Measurements from ENCODE around the gene MTFR1L.

The MTFR1L gene

DNA sequence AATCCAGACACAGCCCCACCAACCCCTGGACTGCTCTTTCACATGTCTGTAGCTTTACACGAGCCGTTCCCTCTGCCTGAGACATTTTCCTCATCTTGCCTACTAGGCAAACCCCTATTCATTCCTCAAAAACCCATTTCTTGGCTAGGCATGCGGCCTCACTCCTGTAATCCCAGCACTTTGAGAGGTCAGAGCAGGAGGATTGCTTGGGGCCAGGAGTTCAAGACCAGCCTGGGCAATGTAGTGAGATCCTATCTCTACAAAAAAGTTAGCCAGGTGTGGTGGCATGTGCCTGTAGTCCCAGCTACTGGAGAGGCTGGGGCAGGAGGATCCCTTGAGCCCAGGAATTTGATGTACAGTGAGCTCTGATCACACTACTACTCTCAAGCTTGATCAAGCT, 44.7 kb downstream of the MTFR1L start:
- no peak for DNase-seq

DNA sequence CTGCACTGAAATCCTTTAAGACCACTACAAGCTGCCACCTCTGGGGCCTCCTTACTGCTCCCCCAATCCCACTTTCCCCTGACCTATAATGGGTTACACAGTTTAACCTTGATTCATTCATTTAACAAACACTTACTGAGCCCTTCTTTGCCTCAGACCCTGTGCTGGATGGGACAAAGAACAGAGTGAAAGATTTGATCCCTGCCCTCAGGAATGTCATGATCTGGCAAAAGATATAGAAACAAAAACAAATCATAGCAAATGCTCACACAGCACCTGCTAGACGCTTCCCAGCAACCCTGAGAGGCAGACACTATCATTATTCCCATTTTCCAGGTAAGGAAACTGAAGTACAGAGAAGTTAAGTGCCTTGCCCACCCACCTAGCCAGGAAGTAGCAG, 46.5 kb downstream of the MTFR1L start:
- no peak for DNase-seq

DNA sequence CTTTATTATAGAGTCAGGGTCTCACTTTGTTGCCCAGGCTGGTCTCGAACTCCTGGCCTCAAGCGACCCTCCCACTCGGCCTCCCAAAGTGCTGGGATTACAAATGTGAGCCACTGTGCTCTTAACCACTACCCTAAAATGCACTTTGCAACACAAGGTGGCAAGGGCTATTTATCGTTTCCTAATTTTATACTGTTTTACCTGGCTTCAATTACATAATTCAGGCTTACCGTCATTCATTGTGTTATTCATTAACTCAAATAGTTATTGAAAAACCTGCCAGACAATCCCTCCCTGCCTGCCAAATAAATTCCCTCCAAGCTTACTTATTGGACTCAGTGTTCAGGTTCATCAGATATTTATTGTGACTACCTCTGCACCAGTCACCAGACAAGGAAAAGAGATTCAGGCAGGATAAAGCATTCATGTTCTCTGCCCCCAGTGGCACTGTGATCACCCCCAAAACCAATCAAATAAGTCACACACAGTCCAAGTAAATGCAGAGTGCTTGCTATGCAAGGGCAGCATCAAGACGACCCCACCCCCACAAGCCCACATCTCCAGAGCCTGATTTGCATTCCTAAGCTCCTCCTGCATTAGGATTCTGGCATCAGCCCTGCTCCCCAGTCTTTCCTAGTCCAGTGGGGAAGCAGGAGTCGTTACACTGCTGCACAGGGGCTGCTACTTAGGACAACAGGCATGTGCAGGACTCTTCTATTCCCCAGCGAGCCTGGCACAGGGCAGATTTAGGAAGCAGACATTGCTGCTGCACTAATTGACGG, 47.6 kb downstream of the MTFR1L start:
- DNase-seq: no peak

DNA sequence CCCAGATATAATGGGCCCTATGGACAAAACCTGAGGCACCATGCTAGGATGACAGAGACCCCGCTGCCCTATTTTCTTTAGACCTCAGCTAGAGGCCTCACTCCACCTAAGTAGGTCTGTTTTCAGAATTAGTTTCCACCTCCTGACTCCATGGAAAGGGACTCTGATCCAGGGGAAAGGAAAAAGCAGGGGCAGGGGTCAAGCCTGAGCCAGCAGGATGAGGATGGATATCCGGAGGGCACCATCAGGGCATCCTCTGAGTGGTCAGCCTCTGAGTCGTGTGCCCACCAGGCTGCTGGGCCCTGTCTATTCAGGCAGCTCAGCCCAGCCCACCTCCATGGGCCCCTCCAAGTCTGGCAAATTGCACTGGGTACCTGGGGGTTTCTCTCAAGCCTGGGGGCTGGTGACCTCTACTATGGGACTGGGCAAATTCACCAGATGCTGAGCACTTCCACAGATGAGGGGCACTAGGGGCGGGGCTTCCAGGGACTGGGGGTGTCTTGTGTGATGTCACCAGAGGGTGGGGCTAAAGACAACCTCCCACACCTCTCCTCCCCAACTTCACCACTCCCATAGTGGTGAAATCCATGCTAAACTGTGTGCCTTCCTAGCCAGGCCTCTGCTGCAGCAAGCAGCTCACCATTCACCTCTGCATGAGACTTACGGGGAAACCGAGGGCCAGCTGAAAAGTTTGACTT, 50.3 kb downstream of the MTFR1L start:
- no peak for DNase-seq

DNA sequence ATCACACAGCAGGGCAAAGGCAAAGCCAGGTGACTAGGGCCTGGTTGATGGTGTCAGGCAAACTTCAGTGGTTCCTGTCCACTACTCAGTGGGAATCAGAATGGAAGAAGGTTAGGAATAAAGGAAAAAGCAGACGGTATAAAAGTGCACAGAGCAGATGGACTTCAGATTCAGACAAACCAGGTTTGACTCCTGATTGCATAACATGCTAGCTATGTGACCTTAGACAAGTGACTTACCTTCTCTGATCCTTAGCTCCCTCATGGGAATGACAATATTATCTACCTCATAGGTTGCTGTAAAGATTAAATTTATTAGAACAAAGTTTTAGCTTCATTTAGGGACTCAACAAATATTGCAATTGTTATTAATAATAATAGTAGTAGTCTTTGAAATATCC, 50.9 kb downstream of the MTFR1L start:
- no peak for DNase-seq

DNA sequence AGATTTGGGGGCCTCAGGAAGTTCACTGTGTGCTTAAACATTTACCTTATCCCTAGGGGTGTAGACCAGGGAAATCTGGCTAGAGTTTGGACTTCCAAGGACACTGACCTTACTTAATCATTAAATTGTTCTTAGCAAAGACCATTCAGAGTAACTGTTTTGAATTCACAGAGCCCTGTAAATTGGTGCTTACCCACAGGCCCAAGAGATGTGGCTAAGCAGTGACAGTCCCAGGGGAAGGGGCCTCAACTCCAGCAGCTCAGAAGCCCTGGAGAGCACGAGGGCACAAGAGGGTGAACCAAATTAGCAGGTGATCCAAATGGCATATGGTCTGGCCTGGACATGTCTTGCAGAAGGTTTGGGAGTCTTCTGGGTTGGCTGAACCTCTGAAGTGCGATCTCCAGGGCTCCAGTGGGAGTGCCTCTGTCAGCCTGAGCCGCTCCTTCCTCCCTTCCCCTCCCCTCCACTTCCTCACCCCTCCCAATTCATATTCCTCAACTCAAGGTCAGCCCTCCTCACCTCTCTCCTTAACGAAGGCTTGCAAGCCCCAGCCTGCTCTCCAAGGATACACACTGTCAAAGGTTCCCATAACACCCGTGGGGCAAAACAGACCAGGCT, 51.4 kb downstream of the MTFR1L start:
- no peak for DNase-seq

DNA sequence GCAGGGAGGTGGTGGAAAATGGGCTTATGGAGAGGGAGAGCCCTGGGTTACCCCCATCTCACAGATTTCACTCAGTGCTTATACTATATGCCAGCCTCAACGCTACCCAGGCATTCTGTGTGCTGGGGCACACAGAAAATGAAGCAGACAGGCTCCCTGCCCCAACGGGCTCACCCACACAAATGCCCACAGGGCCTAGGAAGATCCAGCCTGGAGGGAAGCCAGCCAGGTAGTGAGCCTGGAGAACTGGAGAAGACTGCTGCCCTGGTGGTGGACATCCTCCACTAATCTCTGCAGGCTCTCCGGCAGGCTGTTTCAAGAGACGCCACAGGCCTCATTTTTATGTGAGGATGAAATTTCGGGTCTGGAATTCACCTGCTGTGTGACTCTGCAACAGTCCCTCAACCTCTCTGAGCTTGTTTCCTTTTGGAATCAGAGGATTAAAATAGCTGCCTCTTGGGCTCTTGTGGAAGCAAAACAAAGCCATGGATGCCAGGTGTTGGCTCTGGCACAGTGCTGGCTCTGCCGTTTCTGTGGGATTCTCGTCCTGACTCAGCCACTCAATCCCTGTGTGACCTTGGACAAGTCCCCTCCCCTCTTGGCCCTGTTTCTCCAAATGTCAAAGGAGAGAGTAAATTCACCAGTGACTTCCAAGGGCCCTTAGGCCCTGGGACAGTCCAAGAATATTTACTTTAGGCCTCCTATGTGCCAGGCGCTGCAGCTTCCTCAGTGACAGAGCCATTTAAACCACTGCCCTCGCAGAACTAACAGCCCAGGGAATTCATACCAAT, 52.1 kb downstream of the MTFR1L start:
- no peak for DNase-seq

DNA sequence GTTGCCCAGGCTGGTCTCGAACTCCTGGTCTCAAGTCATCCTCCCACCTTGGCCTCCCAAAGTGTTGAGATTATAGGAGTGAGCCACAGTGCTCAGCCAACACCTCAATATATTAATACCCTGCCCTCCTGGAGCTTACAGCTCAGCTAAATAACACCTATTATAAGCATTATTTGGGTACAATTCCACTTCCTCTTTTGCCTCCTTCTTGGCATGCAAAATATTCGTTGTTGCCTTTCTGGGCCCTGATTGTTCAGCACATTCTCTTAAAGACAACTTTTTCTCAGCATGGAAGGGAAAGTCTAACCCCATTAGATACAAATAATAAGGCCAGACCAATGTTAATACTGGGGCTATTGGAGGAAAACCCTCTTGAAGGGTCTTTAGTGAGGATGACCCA, 53.0 kb downstream of the MTFR1L start:
- DNase-seq: no peak

DNA sequence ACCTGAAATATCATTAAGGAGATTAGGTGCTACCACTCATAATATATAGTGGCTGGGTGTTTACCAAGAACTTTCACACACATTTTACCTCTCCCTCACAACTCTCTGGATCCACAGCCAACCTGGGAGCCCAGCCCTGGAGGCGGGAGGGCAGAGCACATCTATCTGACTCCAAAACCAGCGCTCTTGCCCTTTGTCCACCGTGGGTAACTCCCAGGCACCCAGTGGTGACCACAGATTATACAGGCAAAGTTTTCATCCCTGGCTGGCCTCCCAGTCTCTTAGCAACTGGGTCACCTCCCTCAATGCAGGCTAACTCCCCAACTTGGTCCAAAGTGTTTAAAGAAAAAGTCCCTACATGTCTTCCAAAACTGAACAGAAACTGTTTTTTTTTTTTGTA, 53.4 kb downstream of the MTFR1L start:
- no peak for DNase-seq

DNA sequence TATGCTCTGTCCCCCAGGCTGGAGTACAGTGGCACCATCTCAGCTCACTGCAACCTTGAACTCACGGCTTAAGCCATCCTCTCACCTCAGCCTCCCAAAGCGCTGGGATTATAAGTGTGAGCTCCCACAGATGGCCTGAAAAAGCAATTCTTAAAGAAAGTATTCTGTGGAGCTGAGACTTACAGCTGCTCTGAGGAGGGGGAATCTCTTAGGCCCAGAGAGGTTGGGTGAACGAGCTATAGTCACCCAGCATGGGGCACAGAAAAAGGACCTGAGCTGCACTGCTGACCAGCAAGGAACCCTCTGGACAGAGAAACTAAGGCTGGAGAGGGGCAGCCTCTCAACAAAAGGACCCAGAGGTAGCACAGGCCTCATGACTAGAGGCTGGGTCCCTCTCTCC, 54.5 kb downstream of the MTFR1L start:
- DNase-seq: no peak

DNA sequence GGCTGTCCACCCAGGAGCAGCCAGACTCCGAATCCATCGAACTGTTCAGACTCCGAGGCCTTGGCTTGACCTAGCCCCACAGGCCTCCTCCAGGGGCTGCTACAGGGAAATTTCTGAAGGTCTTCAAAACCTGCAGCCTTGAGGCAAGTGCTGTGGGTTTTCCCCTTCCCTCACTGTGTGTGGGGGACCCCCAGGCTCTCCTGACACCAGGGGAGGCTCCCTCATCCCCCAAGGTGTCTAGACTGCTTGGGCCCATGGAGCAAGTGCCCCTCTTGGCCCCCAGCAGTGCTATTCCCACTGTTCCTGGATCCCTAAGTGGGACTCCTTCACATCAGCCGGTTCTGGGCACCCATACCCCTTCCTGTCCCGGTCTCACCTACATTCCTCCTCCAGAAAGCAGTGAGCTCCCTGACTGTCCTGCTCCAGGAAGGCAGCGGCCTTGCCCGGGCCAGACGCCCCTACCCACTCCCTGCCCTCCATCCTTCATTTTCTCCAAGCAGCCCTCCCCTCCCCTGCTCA, 54.9 kb downstream of the MTFR1L start:
- DNase-seq: no peak

DNA sequence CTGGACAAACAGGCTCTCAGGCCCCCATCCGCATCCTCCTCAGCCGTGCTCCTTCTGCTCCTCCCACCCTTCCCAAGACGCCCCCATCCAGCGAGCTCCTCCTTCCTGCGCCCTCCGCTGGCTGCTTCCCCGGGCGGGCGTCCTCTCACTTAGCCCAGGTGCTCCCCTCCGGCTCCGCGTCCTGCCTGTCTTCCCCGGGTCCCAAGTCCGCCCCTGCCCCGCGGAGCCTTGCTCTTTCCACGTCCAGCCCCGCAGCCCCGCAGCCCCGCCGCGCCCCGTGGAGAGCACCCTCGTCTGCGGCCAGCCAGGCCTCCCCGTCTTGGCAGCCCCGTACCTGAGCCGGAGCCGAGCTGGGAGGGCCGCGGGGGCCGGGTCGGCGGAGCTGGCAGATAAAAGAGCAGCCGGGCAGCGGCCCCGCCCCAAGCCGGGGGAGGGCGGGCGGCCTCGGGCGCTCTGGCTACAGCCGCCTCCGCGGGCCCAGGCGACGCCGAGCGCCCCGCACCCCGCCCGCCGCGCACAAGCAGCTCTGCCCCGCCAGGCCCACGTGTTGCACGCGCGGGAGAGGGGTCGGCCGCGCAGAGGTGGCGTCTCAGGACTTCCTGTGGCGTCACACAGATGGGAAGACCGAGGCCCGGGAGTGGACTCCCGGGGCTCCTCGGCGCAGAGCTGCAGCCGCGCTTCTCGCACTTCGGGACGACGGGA, 55.6 kb downstream of the MTFR1L start, which contains the start of gene PAQR7:
Gene PAQR7 (minus strand): TSS at position 555 of the 702 bp plus-strand sequence. CDS start 11,869 bp downstream, outside the sequence.
- peak; percentile 81 for DNase-seq

DNA sequence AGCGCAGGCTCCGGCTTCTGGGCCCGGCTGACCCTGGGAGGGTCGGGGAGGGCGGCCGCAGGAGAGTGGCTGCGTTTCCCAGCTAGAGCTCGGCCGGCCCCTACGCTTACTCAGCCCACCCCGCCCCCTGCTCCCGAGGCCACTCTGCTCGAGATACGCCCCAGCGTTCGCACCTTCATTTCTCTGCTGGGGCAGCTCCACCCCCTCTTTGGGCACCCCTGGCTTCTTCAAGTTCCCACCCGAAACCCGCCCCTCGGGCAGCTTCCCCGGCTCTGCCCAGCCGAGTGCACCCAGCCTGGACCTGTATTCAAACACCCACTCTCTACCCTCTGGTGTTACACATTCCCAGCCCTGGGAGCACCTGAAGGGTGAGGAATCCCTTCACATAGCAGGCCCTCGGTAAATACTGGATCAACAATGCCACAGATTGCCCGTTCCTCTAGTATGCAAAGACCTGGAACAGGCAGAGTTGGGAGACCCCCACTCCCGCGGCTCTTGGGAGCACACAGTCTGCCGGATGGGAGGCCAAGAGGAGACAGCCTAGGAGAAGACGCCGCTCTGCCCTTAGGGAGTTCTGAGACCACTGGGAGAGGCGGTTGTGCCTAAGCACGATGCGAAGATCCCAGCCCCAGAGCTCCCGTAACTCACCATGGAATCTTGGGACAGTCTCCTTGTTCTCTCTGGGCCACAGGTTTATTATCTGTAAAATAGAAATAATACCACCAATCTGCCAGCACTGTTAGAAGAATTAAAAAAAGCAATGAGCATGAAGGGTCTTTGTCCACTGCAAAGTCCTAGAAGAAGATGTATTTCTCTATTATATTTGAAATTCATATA, 56.3 kb downstream of the MTFR1L start:
- DNase-seq: no peak

DNA sequence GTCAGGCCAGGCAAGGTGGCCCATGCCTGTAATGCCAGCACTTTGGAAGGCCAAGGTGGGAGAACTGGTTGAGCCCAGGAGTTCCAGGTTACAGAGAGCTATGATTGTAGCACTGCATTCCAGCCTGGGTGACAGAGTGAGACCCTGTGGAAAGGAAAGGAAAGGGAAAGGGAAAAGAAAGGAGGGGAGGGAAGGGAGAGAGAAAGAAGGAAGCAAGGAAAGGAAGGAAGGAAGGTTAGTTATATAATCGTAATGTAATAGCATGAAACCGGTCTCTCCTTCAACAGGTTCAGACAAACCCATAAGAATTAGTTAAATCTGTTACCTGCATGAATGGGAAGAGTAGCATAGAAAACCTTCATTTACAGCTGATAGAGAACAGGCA, 56.9 kb downstream of the MTFR1L start:
- DNase-seq: no peak

DNA sequence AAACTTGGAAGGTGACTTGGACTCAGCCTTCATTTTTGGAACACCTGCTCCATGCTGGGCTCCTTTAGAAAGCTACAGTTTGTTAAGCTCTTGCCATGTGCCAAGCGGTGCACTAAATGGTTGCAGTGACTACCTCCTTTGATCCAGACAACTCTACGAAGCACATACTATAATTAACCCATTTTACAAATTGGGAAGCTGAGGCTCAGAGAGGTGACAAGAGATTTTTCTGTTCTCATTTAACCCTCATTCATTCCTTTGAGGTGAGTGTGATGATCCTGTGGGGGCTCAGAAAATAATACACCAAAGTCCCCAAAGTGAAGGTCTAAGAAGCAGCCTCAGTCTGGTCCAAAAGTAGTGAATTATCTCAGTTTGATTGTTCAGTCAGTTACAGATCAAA, 57.4 kb downstream of the MTFR1L start:
- DNase-seq: no peak

DNA sequence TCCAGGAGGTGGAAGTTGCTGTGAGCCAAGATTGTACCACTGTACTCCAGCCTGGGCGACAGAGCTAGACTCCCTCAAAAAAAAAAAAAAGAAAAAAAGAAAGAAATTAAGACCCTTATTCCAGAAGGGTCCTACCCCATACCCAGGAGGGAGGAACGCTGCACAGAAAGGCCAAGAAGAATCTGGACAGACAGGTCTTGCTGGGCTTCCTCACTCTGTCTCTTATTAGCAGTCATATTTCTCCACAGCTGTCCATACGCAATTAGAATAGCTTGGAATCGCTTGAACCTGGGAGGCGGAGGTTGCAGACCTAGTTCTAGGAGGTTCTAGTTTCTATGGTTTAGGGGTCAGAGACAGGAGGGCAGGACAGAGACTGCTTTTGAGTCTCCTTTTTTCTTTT, 58.9 kb downstream of the MTFR1L start:
- no peak for DNase-seq

DNA sequence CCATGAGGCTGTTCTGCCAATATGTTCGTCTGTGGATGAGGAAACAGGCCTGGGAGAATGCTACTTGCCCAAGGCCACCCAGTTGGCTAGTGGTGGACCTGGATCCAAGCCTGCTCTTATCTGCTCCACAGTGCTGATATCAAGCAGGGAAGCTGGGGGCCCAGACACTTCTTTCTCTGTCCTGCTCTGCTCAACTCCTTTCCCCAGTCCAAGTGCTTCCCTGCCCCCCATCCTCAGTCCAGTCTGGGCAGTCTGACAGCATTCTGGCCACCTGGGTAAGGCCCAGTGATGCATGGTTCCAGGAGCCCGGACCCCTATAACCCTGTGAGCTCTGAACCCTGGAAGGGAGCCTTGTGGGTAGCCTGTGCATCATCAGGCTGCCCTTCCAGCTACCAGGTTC, 59.9 kb downstream of the MTFR1L start:
- DNase-seq: no peak

DNA sequence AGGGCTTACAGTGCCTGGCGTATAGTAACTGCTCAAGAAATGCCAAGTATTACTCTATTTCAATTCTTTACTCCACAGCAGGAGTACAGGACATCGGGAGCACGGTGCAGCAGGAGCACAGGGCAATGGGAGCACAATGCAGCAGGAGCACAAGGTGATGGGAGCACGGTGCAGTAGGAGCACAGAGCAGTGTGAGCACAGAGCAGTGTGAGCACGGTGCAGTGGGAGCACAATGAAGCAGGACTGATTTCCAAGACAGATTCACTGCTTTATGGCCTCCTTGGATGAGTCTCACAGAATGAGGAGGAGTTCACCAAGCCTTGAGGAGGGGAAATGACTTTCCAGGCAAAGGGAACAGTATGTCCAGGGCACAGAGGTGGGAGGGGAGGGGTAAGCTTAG, 60.8 kb downstream of the MTFR1L start:
- DNase-seq: no peak

DNA sequence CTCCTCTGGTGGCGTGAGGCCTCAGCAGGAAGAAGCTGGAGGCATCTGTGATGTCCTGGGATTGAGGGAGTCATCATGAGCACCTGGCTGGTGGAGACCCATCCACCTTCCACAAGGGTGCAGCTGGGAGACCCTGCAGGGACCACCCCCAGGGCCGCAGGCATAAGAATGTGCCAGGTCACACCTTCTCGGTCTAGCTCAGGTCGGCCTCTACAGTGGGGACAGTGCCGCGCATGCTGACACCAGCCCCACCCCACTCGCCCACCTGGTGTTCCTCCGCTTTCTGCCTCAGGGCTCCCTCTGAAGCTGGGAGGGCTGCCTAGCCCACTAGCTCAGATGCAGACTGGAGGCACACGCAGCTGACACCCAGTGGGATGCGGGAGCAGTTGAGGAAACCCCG, 61.5 kb downstream of the MTFR1L start:
- no peak for DNase-seq

All from fibroblast of skin of right quadriceps (primary cell).